HG02938 (cell line): ENCODE data around the gene SF3B1.
"Not testable (repeated sequence)": the region's sequence is repeated elsewhere in the genome, so short reads cannot be mapped to it uniquely, and the experiment has no call there.

Experiments used
- ATAC-seq: cut with Tn5 transposase; IDR thresholded peaks from one replicate; pipeline ENCODE4 v1.9.1; 2021; ENCODE audit warnings: mild to moderate bottlenecking, moderate library complexity; ENCODE audit not compliant: unreplicated experiment

The SF3B1 gene

DNA sequence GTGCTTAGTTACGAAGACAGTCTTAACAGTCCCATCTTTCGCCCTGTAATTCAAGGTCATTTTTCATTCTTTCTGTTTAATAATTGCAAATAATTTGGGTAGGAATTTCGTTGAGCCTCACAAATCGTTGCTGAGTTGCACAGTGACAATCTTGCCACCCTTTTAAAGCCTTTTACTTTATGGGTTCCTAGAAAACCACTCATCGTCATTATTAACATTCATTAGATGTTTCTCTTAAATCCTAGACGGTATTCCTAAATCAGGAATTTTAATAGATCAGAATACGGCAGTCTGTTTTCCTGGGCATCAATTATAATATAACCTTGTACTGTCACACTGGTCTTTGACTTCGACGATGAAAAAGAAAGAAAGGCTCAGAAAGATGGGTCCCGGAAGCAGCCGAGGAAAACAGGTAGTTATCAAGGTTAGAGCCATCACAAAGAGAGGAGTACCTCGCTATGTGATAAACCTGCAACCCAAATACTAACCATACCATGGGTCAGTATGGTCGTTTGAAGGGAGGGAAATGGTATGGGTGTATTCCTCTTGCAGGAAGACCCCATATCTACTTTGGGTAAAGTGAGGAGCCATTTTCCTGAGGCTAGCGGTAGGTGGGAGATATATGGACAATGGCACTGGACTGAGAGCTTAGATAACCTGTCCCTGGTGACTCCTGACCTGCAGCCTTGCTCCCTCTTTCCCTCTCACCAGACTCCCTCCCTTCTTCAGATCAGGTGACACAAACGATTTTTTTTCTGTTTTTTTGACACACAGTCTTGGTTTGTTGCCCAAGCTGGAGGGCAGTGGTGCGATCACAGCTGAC lies 981 bp upstream of the SF3B1 start:
- ATAC-seq = peak; percentile 3

DNA sequence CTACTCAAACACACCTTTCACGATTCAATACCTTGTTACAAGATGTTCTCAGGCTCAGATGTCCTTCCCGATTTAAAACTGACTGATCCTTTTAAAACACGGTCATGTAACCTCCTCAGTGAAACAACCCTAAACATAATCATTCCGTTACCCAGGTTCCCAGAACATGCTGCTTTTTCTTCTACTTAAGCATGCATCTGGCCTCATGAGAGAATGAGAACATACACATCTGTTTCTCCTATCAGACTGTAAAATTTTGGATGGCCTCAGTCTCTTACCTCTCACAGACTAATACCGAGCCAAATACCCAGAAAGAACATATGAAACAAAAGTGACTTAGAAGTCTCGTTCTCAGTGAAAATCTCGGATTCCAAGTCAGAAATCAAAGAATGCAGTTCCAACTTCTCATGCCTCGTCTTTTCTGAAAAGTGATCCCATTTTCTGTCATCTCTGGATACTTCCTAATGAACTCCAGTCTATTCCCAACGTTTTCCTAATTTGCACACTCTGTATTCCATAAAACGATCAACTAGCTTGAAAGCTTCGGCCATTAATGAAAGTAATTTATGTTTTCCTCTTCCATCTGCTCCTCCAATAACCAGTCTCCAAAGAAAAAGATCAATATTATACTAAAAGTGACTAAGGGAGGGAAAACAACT lies 919 bp downstream of the SF3B1 start:
- ATAC-seq = no peak

DNA sequence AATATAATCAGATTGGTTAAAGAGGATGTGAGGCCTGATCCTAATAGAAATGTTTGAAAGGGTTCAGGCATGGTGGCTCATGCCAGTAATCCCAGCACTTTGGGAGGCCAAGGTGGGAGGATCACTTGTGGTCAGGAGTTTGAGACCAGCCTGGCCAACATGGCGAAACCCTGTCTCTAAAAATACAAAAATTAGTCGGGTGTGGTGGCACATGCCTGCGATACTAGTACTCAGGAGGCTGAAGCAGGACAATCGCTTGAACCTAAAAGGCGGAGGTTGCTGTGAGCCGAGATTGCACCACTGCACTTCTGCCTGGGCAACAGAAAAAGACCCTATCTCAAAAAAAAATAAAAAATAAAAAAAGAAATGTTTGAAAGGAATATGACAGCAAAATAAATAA lies 2.3 kb downstream of the SF3B1 start:
- ATAC-seq = not testable (repeated sequence)

DNA sequence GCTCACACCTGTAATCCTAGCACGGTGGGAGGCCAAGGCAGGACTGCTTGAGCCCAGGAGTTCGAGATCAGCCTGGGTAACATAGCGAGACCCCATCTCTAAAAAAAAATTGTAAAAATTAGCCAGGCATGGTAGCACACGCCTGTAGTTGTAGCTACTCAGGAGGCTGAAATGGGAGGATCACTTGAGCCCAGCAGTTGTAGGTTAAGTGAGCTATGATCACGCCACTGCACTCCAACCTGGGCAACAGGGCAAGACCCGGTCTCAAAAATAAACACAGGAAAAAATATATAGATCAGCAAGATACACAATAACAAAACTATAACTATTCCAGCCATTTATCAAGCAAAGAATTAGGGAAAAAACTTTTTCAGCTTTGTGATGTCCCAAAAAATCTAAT lies 3.0 kb downstream of the SF3B1 start:
- no peak for ATAC-seq

DNA sequence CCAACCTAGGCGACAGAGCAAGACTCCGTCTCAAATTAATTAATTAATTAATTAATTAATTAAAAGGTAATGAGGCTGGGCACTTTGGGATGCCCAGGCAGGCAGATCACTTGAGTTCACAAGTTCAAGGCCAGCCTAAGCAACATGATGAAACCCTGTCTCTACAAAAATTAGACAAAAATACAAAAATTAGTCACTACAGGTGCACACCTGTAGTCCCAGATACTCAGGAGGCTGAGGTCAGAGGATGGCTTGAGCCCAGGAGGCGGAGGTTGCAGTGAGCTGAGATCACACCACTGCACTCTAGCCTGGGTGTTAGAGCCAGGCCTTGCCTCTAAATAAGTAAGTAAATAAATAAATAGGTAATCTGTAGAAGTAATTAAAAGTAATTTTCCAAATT lies 6.8 kb downstream of the SF3B1 start:
- ATAC-seq = no peak

DNA sequence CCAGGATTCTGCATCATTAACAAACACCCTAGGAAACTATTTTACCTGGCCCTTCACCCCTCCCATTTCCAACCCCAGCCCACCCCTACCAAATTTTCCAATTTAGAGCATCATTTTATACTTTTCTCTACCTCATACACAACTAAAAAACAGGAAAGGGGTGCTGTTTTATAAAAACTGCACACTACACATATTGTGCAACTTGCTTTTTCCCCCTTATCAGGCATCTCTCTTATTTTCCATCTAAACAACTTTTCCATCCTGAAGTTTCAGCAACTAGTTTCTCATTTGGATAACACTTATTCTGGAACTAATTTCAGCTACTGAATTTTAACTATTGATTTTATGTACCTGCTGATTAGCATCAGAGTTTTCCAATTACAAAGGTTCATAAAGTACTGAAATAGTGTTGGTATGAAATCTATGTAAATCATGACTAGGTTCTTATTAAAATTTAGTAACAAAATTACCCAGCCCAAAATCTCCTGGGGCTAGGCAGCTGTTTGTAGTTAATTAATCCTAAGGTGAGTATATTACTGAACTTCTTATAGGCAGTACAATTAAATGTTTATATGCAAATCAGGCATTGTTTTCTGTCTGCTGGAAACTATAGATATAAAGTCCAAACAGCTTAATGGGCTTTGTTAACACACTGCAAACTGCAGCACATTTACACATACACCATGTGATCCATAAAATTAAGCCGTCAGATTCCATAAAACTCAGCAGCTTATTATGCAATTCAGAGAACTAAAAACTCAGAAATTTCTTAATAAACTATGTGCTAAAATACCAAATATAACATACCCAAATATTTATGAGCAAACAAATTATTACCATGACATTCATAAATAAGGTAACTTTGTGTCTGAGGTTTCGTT lies 7.9 kb downstream of the SF3B1 start:
- ATAC-seq = no peak

DNA sequence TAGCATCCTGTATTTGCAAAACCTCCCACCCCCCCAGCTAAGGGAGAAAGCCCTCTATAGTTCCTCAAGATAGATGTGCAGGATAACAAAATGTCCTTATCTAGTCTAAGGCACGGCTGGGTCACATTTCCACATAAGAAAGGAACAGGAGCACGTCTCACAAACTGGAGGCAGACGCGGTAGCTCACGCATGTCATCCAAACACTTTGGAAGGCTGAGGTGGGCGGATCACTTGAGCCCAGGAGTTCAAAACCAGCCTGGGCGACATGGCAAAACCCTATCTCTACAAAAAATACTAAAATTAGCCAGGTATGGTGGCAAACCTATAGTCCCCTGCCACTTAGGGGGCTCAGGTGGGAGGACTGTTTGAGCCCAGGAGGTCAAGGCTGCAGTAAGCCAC lies 9.3 kb downstream of the SF3B1 start:
- ATAC-seq = no peak

DNA sequence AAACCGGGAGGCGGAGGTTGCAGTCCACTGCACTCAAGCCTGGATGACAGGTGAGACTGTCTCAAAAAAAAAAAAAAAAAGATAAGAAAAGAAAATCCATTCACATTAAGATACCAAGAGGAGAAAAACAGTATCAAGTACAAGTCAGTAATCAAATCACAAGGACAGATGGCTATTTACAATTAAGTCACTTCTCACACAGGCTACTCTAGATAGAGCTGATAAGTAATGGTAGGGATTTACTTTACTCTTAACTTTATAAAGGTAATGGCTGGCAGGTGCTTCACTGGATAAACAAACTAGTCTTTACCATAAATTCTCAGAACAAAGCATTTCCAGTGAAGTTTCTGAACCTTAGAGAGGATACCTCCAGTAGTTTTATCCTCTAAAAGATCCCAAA lies 11.5 kb downstream of the SF3B1 start:
- no peak for ATAC-seq

DNA sequence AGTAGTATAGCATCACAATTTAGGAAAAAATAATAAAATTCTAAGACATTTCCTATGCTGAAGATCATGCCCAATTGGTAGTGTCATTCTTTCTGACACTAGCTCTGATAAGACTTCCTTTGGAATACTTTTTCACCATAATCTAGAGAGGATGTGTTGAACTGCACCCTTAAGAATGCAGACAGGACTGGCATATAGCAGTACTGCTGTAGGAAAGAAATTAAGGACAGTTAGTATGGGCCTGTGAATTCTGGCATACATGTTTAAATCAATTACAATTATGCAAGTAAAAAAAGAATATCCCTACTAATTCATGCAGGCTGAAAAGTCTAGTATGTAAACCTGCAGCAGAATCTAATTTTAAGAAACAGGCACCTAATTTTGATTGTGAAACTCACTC lies 15.4 kb downstream of the SF3B1 start:
- ATAC-seq = no peak

DNA sequence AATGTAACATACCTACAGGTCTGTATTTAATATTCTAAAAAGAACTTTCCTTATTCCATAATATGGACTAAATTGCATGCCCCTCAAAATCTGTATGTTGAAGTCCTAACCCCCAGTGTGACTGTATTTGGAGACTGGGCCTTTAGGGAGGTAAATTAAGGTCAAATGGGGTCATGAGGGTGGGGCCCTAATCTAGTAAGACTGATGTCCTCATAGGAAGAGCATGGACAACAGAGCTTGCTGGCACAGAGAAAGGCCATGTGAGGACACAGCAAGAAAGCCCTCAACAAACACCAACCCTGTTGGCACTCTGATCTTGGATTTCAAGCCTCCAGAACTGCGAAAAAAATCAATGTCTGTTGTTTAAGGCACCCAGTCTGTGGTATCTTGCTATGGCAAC lies 18.6 kb downstream of the SF3B1 start:
- ATAC-seq = no peak

DNA sequence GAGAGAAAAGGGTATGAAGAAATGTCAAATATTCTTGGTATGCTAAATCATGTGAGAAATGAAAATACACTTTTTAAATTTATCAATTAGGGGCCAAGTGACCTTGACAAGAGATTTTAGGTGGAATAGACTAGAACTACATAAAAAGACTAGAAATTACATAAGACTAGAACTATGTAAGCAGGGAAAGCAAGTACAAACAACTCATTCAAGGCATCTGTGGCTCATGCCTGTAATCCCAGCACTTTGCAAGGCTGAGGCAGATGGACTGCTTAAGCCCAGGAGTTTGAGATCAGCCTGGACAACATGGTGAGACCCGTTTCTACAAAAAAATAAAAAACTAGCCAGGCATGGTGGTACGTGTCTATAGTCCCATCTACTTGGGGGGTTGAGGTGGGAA lies 20.3 kb downstream of the SF3B1 start:
- ATAC-seq = no peak

DNA sequence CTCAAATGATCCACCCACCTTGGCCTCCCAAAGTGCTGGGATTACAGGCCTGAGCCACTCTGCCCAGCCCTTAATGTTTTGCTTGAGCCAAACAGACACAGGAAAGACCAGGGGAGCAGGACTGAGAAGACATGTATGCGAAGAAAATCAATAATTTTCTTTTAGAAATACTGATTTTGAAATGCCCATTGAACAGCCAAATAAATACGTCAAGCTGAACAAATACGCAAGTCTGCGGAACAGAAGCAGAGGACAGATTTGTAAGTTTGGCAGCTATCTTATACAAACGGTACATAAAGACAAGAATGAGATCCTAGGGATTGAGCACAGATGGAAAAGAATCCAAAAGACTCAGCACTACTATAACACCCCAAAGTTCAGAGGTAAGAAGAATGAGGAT lies 20.8 kb downstream of the SF3B1 start:
- ATAC-seq = no peak

DNA sequence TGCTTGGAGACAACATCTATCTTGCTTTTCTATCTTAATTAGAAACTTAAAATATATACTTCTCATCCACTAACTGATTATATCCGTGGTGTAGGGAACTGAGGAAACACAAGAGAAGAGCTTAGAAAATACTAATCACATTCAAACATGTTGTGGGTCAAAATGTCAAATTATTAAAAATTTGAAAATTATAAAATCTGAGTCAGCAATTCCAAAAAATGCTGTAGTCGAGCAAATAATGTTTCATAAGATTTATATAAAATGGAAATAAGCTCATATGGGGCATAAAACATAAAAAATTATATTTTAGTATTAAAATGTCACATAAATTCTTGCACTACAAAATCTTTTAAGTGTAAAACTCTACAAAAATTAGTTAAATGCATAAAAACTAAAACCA lies 29.2 kb downstream of the SF3B1 start:
- ATAC-seq = no peak

DNA sequence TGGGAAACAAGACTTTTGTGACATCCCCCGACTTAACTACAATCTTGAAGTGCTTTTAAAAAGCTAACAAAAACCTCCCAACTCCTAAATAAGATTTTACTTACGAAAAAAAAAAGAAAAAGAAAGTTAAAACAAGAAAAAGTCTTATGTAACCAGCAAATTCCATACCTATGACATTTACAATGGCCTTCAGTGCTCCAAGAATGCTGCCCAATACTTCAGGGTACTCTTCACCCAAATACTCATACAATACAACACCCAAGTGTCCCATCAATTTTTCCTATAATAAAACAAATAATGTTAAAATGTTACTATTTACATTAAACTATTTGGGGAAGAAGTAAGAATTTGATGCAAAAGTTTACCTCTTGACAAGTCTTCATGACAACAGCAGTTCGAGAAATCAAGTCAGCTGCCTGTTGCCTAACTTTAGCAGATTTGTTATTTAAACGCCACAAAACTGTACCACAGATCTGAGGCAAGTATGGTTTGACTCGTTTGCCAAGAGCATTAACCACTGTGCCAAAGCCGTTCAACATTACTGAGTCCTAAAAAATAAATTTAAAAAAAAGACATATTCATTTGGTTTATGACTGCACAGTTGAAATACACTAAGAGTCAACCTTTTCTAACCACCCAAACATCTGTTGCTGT lies 34.8 kb downstream of the SF3B1 start:
- ATAC-seq = no peak

DNA sequence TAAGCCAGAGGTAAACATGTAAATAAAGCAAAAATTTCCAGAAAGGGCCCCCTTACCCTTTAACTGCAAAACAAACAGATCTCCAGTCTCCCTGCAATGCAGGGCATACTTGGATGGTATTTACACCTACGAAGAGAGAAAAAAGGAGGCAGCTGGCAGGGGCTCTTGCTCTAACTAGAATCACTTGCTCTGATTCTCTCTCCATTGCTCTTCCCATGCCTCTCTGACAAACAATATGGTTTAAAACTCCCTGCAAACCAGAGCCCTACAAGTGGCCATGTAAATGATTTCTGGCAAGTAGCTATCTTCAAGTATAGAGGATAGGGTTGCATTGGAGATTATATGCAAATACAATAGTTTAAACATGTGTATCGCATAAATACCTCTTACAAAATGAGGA lies 35.9 kb downstream of the SF3B1 start:
- ATAC-seq = no peak

DNA sequence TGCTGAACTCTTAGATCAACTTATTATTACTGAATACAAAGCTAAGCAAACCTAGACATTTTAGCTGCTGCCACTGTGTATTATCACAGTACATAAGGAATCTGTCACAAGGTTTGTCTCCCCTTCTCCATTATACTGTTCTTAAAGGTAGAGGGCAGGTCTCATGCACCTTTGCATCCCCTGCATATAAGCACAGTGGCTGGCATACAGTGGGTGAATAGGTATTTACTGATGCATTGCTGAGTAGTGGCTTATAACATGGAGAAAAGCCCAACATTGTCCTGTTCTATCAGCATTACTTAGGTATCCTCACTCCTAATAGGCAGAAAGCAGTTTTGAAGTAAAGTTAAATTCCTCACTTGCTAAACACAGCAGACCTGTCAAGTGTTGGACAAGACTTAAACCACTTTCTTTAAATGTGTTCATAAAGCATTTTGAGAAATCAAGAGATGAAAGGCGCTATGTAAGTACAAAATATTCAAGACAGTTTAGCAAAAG lies 43.6 kb downstream of the SF3B1 start:
- no peak for ATAC-seq

DNA sequence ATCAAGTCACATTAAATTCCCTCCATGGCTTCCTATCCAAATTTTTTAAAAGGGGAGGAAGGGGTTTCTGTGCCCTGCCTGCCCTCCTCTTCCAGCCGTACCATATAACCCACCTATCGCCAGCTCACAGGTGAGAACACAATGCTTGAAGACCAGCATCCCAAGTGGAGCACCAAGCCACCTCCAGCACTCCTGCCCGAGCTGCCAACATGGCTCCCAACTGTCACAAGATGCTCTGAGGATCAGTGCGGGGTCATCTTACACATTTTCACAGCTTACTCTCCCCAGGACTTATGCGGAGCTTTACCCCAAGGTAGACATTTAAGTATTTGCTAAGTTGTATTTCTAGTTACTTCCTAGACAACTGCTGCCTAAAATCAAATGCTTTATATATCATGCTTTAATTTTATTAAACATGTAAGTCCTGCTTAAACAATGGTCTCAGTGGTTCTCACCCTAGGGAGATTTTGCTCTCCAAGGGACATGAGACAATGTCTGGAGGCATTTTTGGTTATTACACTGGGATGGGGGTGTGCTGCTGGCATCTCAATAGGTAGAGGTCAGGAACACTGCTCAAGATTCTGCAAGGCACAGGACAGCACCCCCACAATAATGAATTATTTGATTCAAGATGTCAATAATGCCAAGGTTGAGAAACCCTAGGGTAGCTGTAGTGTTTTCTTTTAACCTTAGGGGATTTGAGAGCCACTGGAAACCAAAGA lies 45.8 kb downstream of the SF3B1 start:
- no peak for ATAC-seq

DNA sequence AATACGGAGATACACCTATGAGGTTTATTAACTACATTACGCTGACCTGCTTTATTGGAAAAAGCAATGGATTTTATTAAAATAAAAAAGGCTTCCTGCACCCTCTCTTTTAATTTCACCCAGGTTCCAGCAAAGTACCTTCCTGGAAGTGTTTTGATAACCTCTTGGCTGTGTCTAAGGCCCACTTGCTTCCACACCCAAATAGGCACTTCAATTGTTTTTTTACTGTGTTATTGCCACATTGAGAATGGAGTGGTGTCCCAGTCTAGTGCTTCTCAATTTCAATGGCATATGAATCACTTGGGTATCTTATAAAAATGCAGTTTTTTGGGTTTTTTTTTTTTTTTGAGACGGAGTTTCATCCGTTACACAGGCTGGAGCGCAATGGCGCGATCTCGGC lies 47.6 kb downstream of the SF3B1 start:
- no peak for ATAC-seq

DNA sequence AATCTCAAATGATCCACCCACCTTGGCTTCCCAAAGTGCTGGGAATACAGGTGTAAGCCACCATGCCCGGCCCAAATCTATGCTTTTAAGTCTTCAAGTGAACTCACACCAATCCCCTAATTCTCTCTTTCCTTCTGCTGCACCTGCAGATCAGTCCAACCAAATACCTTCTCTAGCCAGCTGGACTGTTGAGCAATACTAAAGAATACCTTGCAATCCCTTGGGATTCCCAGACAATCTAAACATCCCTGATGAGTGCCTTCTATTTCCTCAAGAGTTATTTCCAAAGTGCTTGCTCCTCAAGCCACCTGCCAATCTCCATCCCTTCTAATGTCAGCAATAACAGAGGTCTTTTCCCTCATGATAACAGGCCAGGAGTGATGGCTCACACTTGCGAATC lies 48.6 kb downstream of the SF3B1 start:
- no peak for ATAC-seq

DNA sequence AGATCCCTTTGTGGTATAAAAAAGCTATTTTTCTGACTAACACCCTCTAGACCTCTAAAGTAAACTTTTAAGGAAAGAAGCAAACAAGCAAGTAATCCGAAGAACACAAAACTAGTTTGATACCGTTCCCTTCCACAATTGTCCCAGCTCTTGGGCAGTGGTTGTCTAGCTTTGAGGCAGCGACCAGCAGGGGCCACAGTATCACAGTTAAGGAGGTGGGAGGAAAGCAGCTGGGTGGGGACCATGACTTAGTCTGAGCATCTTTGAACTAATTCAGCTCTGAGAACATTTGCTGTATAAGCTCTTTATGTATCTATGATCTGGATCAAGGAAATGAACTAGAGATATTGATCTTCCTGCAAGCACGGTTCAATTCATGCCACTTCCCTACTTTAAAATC lies 51.0 kb downstream of the SF3B1 start:
- no peak for ATAC-seq
